GM18526 (cell line): ENCODE data around the gene EMC6.

ENCODE experiments used
- POLR2A ChIP-seq: IDR thresholded peaks from 3 replicates; pipeline ENCODE4 v1.6.1; 2011; ENCODE audit not compliant: insufficient read length; ENCODE audit errors: extremely low read depth

The EMC6 gene

DNA sequence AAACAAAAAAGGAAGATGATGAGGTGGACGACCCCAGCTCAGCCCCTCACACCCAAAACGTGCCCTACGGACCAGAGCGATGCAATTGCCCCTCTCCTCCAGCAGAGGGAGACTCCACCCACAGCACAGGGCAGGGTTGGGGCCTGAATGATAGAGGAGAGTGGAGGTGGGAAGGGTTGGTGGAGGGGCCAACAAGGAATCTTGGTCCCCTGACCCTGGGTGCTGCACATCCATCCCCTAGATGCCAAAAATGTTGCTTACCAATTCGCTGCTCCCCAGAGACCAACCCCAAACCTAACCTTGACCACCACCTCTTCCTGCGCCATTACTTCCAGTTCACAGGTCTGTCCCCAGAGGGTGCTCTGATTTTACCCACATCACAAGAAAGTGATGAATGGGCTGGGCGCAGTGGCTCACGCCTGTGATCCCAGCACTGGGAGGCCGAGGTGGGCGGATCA is 14.5 kb downstream of the EMC6 start:
- no peak for TF ChIP-seq POLR2A

DNA sequence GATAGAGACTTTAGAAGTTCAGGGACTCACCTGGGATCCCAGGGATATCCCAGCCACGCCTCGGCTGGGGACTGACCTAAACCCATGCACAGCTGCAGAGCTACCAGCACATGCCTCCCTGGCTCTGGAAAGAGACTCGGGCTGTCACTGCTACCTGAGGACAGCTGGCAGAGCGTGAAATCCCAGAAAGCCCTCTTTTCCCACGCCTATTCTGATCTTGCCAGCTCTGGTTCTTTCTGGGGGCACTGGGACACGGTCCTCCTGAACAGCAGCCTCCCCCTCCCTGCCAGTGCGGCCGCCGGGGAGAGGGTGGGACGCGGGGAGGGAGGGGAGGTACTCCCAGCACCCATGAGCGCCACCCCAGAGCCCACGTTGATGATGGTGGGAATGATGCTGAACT is 16.6 kb downstream of the EMC6 start:
- TF ChIP-seq POLR2A = no peak

DNA sequence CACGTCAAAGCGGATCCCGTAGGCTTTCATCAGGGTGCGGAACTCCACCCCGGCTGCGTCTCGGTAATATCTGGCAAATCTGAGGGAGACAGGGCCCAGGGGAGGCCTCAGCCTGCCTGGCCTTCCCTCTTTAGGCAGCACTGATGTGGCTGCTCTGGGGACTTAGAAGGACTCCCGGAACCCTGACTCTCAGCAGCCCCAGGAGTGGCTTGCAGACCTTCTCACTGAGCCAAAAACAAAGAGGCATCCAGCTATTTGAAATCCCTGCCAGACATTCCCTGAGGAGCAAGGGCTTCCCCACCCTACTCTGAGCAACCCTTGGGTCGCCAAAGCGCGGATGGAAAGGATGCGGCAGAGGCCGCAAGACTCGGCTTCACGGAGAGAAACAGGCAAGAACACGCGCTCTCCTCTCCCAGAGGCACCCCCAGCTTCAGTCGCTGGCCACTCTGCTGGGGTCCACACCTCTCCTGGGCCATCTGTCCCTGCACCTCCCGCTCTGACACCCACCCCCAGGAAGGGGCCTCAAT is 19.5 kb downstream of the EMC6 start:
- TF ChIP-seq POLR2A = no peak

DNA sequence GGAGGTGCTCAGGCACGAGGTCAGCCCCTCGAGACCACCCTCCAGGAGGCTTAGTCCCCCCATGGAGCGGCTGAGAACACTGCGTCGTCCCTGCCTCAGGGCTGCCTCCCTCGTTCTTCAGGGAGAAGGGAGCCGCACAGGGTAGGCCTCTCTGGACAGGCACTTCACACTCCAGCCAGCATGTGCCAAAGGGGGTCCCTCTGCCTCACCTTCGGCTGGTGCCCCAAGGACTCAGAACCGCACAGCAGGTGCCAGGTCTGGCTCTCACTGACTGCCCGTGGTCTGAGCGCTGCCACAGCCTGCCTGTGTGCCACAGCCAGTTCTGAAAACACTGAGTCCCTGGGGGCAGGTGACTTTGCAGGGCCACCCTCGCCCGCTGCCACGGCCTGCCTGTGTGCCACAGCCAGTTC is 20.2 kb downstream of the EMC6 start:
- no peak for TF ChIP-seq POLR2A

DNA sequence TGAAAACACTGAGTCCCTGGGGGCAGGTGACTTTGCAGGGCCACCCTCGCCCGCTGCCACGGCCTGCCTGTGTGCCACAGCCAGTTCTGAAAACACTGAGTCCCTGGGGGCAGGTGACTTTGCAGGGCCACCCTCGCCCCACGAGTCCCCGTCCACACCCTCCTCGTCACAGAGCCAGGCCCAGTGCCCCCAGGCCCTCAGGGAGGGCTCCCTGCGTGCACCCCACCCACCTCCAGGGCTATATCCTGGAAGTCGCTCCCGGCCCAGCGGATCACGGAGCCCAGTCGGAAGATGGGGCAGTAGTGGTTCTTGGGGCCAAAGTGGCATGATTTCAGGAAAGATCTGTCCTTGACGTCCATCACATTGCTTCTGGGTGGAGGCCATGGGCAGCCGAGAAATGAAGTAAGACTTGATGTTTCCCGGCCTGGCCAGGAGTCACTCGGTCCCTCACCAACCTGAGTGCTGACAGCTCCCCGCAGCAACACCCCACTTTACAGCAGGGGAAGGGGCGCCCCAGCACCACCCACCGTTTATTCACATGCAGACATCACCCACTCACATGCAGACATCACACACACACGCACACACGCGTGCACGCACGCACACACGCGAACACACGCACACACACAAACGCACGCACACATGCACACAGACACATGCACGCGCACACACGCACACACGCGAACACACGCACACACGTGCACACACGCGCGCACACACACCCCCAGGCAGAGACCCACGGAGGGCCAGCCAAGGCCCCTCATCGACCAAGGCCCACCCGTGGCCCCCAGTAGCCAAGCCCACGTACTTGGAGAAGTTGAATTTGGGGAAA is 20.9 kb downstream of the EMC6 start:
- no peak for TF ChIP-seq POLR2A

DNA sequence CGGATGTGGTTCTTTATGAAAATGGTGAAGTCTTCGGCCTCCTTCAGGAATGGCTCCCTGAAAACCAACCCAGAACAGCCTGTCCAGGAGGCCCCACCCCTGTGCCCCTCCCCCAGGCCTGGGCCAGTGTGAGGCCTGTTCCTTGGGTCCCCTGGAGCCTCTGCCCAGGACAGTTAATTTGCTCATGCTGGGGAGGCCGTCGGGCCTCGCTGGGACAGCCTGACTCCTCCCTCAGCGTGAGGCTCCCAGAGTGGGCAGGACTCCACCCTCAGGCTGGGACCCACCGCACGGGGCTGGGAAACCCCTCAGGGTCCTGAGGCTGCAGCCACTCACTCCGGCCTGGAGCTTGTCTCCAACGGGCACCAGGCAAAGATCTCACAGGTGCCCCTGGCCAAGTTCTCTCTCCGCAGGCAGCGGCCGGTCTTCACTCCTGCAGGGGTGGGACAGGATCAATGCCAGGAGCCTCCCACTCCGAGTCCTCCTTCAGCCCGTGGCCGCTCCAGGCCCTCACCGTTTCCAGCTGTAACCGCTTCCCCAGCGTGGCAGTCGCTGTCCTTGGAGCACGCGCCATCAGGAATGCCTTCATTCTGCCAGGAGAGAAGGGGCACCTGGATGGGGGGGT is 21.6 kb downstream of the EMC6 start:
- TF ChIP-seq POLR2A = no peak

DNA sequence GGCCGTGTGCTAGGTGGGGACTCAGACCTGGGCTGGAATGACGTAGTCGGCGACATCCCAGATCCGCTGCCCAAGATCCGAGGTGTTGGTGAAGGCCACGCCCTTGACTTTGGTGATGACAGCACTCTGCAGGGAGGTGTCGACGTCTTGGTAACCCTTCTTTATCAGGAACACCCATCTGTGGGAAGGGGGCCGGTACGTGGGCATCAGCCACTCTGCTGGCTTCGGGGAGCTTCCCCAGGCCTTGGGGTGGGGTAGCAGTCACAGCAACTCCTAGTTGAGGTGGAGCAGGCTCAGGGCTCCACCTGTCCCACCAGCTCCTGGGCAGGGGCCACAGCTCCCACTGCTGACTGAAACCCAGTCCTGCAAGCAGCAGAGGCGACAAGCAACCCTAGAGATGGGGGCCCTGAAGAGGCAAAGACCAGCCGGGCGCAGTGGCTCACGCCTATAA is 23.0 kb downstream of the EMC6 start:
- no peak for TF ChIP-seq POLR2A

DNA sequence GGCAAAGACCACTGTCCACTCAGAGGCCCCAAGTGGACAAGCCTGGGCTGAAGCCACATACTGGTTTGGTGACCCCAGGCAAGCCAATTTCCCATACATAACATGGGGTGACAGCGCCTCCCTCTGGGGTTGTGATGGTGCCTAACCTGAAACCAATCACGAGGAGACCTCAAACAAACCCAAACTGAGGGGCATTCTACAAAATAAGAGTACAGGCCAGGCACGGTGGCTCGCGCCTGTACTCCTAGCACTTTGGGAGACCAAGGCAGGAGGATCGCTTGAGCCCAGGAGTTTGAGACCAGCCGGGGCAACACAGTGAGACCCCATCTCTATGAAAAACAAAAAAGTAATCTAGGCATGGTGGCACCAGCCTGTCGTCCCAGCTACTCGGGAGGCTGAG is 23.7 kb downstream of the EMC6 start:
- no peak for TF ChIP-seq POLR2A

DNA sequence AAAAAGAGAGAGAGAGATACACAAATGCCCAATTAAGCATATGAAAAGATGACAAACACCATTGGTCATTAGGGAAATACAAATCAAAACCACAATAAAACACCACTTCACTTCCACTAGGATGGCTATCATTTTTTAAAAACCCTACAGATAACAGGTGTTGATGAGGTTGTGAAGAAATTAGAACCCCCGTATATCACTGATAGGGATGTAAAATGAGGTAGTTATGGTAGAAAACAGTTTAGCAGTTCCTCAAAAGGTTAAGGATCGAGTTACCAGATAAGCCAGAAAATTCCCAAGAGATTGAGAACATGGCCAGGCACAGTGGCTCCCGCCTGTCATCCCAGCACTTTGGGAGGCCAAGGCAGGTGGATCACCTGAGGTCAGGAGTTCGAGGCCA is 24.5 kb downstream of the EMC6 start:
- no peak for TF ChIP-seq POLR2A

GRCh38 chr17:3693829-3694231 is 25.2 kb downstream of the EMC6 start:
- no peak for TF ChIP-seq POLR2A

GRCh38 chr17:3695129-3695722 is 26.6 kb downstream of the EMC6 start:
- TF ChIP-seq POLR2A = no peak

DNA sequence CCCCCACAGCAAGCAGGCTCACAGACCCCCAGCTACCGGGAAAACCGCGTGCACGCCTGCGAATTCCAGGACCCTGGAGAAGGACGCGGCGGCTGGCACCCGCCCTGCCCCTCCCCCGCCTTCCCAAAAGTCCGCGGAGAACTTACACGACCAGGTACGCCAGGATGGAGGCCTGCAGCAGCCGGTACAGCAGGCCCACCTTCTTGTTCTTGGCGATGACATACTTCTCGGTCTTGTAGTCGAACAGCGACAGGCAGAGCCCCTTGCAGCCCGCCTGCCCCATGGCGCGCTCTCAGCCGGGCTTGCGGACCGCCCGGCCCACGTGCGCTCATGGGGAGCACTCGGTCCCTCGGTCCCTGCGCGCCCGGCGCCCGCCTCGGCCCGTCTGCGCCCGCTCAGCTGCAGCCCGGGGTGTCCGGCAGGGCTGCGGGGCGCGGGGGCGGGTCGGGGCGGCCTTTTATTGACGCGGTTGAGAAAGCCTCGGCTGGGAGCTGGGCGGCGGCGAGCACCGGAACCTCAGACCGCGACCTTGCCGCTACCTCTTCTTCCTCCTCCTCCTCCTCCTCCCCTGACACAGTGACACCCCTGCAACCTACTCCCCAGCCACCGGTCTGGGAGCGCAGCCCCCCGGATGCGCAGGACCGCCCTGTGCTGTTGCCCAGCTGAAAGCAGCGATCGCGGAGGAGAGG is 27.3 kb downstream of the EMC6 start, which contains the start of gene P2RX5:
P2RX5 (minus strand) TSS at position 433 of the 689 bp plus-strand sequence; CDS start at position 283, 150 bp downstream.
- TF ChIP-seq POLR2A = peak; percentile 60

GRCh38 chr17:3697103-3697476 is 28.5 kb downstream of the EMC6 start:
- no peak for TF ChIP-seq POLR2A

DNA sequence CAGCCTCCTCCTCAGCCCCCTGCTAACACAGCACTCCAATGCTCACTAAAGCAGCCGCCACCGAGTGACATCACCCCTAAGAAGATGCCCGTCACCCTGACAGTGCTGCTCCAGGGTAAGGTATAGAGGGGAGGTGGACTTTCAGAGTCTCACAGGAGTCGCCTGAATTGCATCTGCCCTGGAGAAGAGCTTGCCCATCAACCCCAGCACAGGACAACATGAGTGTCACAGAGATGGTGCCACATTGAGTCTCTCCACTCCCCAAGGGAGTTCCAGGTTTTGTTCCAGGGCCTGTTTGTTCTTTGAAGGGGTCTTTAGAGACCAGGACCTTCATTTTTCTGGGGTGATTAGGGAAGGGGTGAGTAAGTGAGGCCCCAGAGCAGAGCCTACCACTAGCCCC is 29.5 kb downstream of the EMC6 start:
- no peak for TF ChIP-seq POLR2A

DNA sequence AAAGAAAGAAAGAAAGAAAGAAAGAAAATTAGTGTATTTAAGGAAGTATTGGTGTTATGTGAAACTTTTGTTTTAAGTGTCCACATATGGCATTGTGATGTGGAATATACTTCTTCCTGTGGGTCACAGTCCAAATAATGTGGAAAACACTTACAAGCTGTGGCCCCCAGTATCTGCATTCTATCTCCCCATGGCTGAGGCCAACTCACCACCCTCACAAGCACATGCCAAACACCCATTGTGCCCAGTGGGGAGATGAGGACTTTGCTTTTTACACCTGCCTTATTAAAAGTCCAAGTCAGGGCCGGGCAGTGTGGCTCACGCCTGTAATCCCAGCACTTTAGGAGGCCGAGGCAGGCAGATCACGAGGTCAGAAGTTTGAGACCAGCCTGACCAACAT is 31.3 kb downstream of the EMC6 start:
- TF ChIP-seq POLR2A = no peak
